ENCODE data around the gene AKNA. TPM values are rescaled to one million over a fixed set of nuclear protein-coding genes. Genes with fewer than 3 reads are reported as not detected.

AKNA gene
- total and polyA plus RNA-seq, 2 of the 8 experiments (the other 6 are each of a cell fraction or from before 2014, with no cell fraction given): 21.0 to 27.4 TPM

- Histone ChIP-seq H3K27ac (ENCODE audit: low read depth, low read length) (no peak overlapping the region), H2BK12ac (ENCODE audit: low read depth, low read length) (no peak overlapping the region), H3K79me2 (ENCODE audit: control insufficient read depth in 1 of 2, insufficient read depth in 2 of 2, low read length in 2 of 2) (no peaks in the 10 kb centered on the region), H3K79me1 (ENCODE audit: low read depth, low read length) (no peaks in the 10 kb centered on the region), H3K4me1 (replicated peaks in 1 of 4; ENCODE audit: control insufficient read depth in 3 of 4, insufficient read depth in 4 of 4, low read length in 3 of 4) (peaks cover 0 to 14% (median 2%) of the 10 kb centered on the region in 4 experiments; a peak in 5 of 7 replicates), H2BK20ac (ENCODE audit: low read length) (no peak overlapping the region), H3K9ac (replicated peaks in 1 of 4; ENCODE audit: extremely low read depth in 1 of 4, low read depth in 3 of 4, low read length in 3 of 4) (no peak overlapping the region), H3K4ac (replicated peaks; ENCODE audit: insufficient read length, low read depth, low read length) (no peak overlapping the region), H2AFZ (ENCODE audit: low read length) (no peak overlapping the region), H3K56ac (replicated peaks; ENCODE audit: insufficient read length, low read depth, low read length) (no peak overlapping the region), H3K27me3 (replicated peaks in 1 of 4; ENCODE audit: control insufficient read depth in 3 of 4, extremely low read depth in 1 of 4, insufficient read depth in 3 of 4, low read length in 3 of 4) (no peaks in the 10 kb centered on the region), H3K9me3 (ENCODE audit: insufficient read depth in 2 of 2, low read depth in 1 of 2, low read length in 1 of 2) (peaks cover 0 to 10% of the 10 kb centered on the region in 2 experiments; a peak in 2 of 4 replicates), H3K4me3 (ENCODE audit: extremely low read depth in 1 of 4, insufficient read depth in 2 of 4, low read depth in 3 of 4, low read length in 4 of 4) (no peak overlapping the region), H4K5ac (ENCODE audit: insufficient read length, low read depth, low read length) (no peak overlapping the region), H3K23me2 (ENCODE audit: low read depth, low read length) (no peaks in the 10 kb centered on the region), H4K91ac (replicated peaks; ENCODE audit: insufficient read length, low read length) (no peak overlapping the region), H2BK5ac (ENCODE audit: low read depth, low read length) (no peak overlapping the region; the same call in 1 of the 2 replicates), H3K4me2 (ENCODE audit: insufficient read depth in 1 of 2, low read depth in 2 of 2, low read length in 2 of 2) (no peak overlapping the region), H2BK15ac (ENCODE audit: low read length) (no peak overlapping the region), H4K8ac (ENCODE audit: extremely low read depth, insufficient read depth, low read length) (0 out of 2 replicates have a peak overlapping the region, but pooled peaks have one; percentile 39), H3K18ac (ENCODE audit: extremely low read depth, low read length) (no peak overlapping the region), H2BK120ac (replicated peaks; ENCODE audit: low read depth, low read length) (no peak overlapping the region), H3K14ac (ENCODE audit: insufficient read length) (no peak overlapping the region), H2AK5ac (ENCODE audit: low read depth, low read length) (no peak overlapping the region; the same call in 1 of the 2 replicates), H3K36me3 (ENCODE audit: control insufficient read depth in 2 of 4, insufficient read depth in 4 of 4, low read length in 3 of 4) (peaks cover 3 to 16% (median 12%) of the 10 kb centered on the region in 4 experiments; a peak in 6 of 8 replicates), H3K23ac (ENCODE audit: insufficient read length) (no peak overlapping the region), H4K20me1 (replicated peaks in 1 of 2; ENCODE audit: control insufficient read depth in 1 of 2, insufficient read depth in 2 of 2, low read length in 2 of 2) (peaks cover 0 to 4% of the 10 kb centered on the region in 2 experiments)
- 78% methylated on average over 7 of the region's 7 CpGs; no CpG with 5 or more reads in 1 of the 2 experiments for WGBS, 2 experiments (ENCODE audit: extremely low coverage in 1 of 2, insufficient coverage in 1 of 2, insufficient read length in 1 of 2, insufficient replicate concordance in 2 of 2, low coverage in 1 of 2, low lambda C conversion rate in 2 of 2, missing lambda C conversion rate in 1 of 2)
- CTCF ChIA-PET (ENCODE audit: partially characterized antibody): interaction anchor here (0.7 to 6.3 kb wide), 60 partner anchors 10 to 256 kb away, joined by 3 to 205 read pairs (median 6); partner anchors contain the start of genes AMBP, COL27A1 and KIF12
- DNase-seq (ENCODE audit: low read depth in 1 of 2, low spot score in 2 of 2): no peak
- no peak for FAIRE-seq
- POLR2A ChIA-PET (ENCODE audit: partially characterized antibody): interaction anchor here (0.9 to 1.6 kb wide), 4 partner anchors 10 to 409 kb away, joined by 3 to 8 read pairs (median 3); no protein-coding TSS in a partner anchor
- TF ChIP-seq KDM4A (IDR thresholded peaks at IDR 0.05; ENCODE audit: low read depth, low read length, severe bottlenecking) (no peak), SP1 (IDR thresholded peaks at IDR 0.05; ENCODE audit: low read depth, low read length) (no peak), RBBP5 (IDR thresholded peaks at IDR 0.05; ENCODE audit: borderline replicate concordance, low read depth, low read length) (no peak), USF2 (IDR thresholded peaks at IDR 0.05; ENCODE audit: low read length) (no peak), RAD21 (IDR thresholded peaks at IDR 0.05 in 1 of 2, conservative IDR thresholded peaks at IDR 0.05 in 1 of 2; ENCODE audit: low read depth in 2 of 2, low read length in 2 of 2) (no peak), CHD1 (IDR thresholded peaks at IDR 0.05; ENCODE audit: low read depth, low read length) (no peak), SIN3A (conservative IDR thresholded peaks at IDR 0.05 in 1 of 2, IDR thresholded peaks at IDR 0.05 in 1 of 2; ENCODE audit: low read depth in 1 of 2, low read length in 2 of 2) (no peak), MAFK (IDR thresholded peaks at IDR 0.05; ENCODE audit: low read depth, low read length) (no peak), BRCA1 (IDR thresholded peaks at IDR 0.05; ENCODE audit: low read depth, low read length) (no peak), HDAC6 (IDR thresholded peaks at IDR 0.05; ENCODE audit: low read depth, low read length) (no peak), EZH2 (IDR thresholded peaks at IDR 0.05; ENCODE audit: low read depth, low read length, severe bottlenecking) (no peak), CBX8 (IDR thresholded peaks at IDR 0.05; ENCODE audit: borderline replicate concordance, low read depth, low read length) (no peak)
Observed at GRCh38 chr9:114290561-114290986, 97.2 kb downstream of the AKNA start.
